Caki2 (cell line): ENCODE measurements around the gene NLRP8. TPM values are rescaled to one million over a fixed set of nuclear protein-coding genes. Genes with fewer than 3 reads are reported as not detected.
"Not testable (repeated sequence)": the region's sequence is repeated elsewhere in the genome, so short reads cannot be mapped to it uniquely, and the experiment has no call there.

Experiments used
- DNase-seq: peaks from one replicate; pipeline ENCODE4 v3.0.0-alpha.2; 2015; ENCODE audit warnings: low read depth
- in situ Hi-C: cut with HindIII; loops from 2 replicates; pipeline ENCODE4 v1.10.0; 2016; ENCODE audit warnings: low sequenced_read_pairs, low pct_unique_long_range_greater_than_20kb, mixed read lengths
- total RNA-seq: library from RNA; depleted of rRNA; stranded (reverse); fragments of >200 nt; shearing (Covaris generic); gene quantifications from 2 replicates; pipeline ENCODE4 v1.2.3, GENCODE V29; 2014; ENCODE audit warnings: low replicate concordance; rRNA removed

The NLRP8 gene
- total RNA-seq, 1 experiment from 2014 or later = not detected

GRCh38 chr19:55958356-55958755 is 10.7 kb downstream of the NLRP8 start:
- in situ Hi-C loops = no loop called here
- DNase-seq = peak; percentile 56

DNA sequence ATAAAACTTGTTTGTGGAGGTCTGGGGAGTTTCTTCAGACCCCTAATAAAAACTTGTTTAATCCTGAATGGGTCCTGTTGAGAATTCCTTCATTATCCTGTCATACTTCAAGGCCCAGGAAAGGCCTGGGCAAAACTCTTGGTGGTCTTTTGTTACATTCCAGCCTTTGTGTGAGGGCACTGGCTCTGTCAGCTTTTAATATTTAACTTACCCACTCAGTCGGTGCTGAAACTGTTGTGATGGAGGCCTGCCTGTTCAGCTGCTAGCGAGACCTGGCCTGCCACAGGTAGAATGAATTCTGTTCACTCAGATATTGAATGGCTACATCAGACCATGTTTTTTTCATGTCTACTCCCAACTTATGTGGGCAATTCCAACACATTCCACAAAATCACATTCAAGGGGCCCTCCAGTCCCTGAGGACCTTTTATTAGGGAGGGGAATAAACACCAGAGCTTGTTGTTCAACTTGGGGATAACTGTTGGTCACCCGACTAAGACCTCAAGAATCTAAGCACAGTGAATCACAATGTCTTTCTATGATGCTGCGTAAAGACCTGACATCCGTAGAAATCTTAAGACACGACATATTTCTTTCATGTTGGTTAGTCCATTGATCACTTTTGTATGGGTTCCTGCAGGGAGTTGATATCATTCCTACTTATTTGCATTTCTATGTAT is 12.5 kb downstream of the NLRP8 start:
- in situ Hi-C loops = no loop called here
- DNase-seq = no peak

- DNase-seq = peak; percentile 8
- in situ Hi-C loops = no loop called here
Measured at GRCh38 chr19:55962186-55962585, 14.6 kb downstream of the NLRP8 start.

- in situ Hi-C loops = no loop called here
- DNase-seq = no peak
Measured at GRCh38 chr19:55973982-55974381, 26.4 kb downstream of the NLRP8 start.

DNA sequence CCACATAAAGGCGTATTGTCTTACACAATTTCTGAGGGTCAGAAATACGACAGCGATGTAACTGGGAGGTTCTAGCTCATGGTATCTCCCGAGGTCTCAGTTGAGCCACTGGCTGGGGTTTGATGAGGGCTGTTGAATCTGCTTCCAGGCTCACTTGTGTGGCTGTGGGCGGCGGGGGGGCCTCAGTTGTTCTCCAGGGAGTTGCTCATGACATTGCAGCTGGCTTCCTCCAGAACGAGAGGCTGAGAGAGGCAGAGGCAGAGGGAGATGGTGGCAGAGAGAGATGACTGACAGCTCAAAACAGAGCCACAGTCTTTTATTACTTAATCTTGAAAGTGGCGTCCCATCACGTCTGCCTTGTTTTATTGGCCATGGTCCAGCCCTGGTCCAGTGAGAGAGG is 32.8 kb downstream of the NLRP8 start:
- DNase-seq = no peak
- in situ Hi-C loops = no loop called here

GRCh38 chr19:55985254-55985653 is 37.6 kb downstream of the NLRP8 start:
- in situ Hi-C loops = no loop called here
- no peak for DNase-seq

DNA sequence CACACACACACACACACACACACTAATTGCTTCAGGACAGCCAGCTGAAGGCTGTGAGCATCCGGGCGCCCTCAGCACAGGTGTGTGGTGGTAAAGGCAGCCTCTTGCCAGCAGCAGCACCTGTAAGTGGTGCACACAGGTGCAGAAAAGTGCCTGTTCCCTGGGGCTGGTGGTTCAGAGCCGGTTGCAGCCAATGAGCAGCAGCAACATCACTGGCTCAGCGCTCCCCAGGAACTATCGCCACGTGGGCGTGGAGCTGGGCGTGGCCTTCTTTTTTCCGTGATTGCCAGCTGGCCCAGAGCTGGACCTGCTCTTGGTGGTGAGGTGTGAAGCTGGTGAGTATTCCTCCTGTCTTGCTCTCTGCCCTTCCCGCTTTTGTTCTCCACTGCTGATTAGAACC is 38.9 kb downstream of the NLRP8 start, which contains the start of gene NLRP5:
Gene NLRP5, plus strand, starts transcription at position 289 of the 400 bp plus-strand sequence.
- in situ Hi-C loops = no loop called here
- DNase-seq = no peak

GRCh38 chr19:55990831-55991230 is 43.2 kb downstream of the NLRP8 start:
- in situ Hi-C loops = no loop called here
- DNase-seq = no peak

- in situ Hi-C loops = no loop called here
- no peak for DNase-seq
Measured at GRCh38 chr19:55993492-55993891, 45.9 kb downstream of the NLRP8 start.

DNA sequence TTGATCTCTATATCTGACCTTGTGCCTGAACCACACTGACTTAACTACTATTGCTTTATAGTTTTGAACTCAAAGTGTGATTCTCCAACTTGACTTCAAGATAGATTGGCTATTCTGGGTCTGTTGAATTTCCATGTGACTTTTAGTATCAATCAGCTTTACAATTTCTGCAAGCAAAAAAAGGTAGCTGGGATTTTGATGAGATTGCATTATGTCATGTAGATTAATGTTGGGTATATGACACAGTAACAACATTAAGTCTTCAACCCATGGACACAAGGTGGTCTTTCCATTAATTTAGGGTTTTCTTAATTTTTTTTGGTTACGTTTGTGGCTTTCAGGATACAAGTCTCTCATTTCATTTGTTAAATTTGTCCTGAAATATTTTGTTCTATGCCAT is 67.1 kb downstream of the NLRP8 start:
- in situ Hi-C loops = no loop called here

DNA sequence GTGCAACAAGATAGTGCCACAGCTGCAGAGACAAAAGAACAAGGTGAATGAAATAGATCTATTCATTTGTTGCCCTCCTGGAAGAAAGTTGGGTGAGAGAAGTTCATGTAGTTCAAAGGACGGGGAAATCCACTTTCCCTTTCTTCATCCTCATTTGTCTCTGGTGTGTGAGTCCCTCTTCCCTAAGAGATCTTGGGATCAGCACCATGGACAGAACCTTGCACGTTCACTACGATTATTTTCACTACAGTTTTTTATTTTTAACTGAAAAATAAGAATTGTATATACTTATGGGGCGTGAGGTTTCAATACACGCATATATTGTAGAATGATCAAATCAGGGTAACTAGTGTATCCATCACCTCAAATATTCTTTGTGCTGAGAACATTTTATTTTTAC is 68.1 kb downstream of the NLRP8 start:
- in situ Hi-C loops = no loop called here
- peak; percentile 31 for DNase-seq

More for the DNA sequence above, 67.1 kb downstream of the NLRP8 start:
- no peak for DNase-seq

GRCh38 chr19:56019325-56019724 is 71.7 kb downstream of the NLRP8 start:
- in situ Hi-C loops, DNase-seq: not testable (repeated sequence)

- in situ Hi-C loops, DNase-seq: not testable (repeated sequence)
Measured at GRCh38 chr19:56020355-56020975, 72.8 kb downstream of the NLRP8 start.

- no peak for DNase-seq
- in situ Hi-C loops = no loop called here
Measured at GRCh38 chr19:56026769-56027168, 79.1 kb downstream of the NLRP8 start.

Other genes with a start within 250 kb of the NLRP8 start
- not detected in 2 replicates for gene NLRP9, start 209.4 kb upstream of the NLRP8 start, total RNA-seq
- not detected in 2 replicates for gene RFPL4A, start 188.7 kb upstream of the NLRP8 start, total RNA-seq
- gene RFPL4AL1, start 178.7 kb upstream of the NLRP8 start, total RNA-seq = not detected in 2 replicates
- 0.14 TPM in 1 of 2 replicates, not detected in the other for gene NLRP11, start 115.8 kb upstream of the NLRP8 start, total RNA-seq
- gene NLRP4, start 111.3 kb upstream of the NLRP8 start, total RNA-seq = not detected in 2 replicates
- not detected in 2 replicates for gene NLRP13, start 15.5 kb upstream of the NLRP8 start, total RNA-seq
- gene NLRP5, start 38.9 kb downstream of the NLRP8 start, total RNA-seq = not detected in 2 replicates
- gene ZNF787, start 173.5 kb downstream of the NLRP8 start, total RNA-seq = 63.4 and 64.2 TPM in 2 replicates
- 30.9 and 31.3 TPM in 2 replicates for gene ZNF444, start 193.5 kb downstream of the NLRP8 start, total RNA-seq
- not detected in 2 replicates for gene GALP, start 228.2 kb downstream of the NLRP8 start, total RNA-seq
- not detected in 2 replicates for gene ZSCAN5B, start 250.0 kb downstream of the NLRP8 start, total RNA-seq